Transverse colon (tissue), 4 donors: ENCODE results near the gene NFS1.

Experiments
- CTCF ChIP-seq, 5 experiments: fragments of 200-600 bp in 3 of 5; fragments of 450-650 bp in 2 of 5; sonication (generic) in 3 of 5; IDR thresholded peaks; 1 replicate in 2 of 5; 2 replicates in 3 of 5; pipeline ENCODE4 v1.5.1; 2016 to 2017; ENCODE audit warnings: antibody characterized with exemption in 5 of 5, inconsistent platforms in 3 of 5, mild to moderate bottlenecking in 2 of 5, moderate library complexity in 1 of 5
- EP300 ChIP-seq: sonication (generic); formaldehyde crosslinking; IDR thresholded peaks from one replicate; pipeline ENCODE4 v1.6.1; 2017; ENCODE audit warnings: antibody characterized with exemption, low read depth
- POLR2AphosphoS5 ChIP-seq, 3 donors: sonication (generic); formaldehyde crosslinking; IDR thresholded peaks; one replicate each; pipeline ENCODE4 v1.6.1; 2016; ENCODE audit warnings: antibody characterized with exemption in 3 of 3

GRCh38 chr20:35654415-35654814 lies 44.7 kb downstream of the NFS1 start:
- TF ChIP-seq EP300 (no peak), POLR2AphosphoS5 (IDR thresholded peaks at IDR 0.05) (no peak), CTCF (IDR thresholded peaks at IDR 0.05) (no peak)
